GM12801 (cell line): ENCODE data around the gene ECE2.

ENCODE experiments used
- CTCF ChIP-seq: IDR thresholded peaks from one replicate; pipeline ENCODE4 v1.5.1; 2011; ENCODE audit warnings: control low read depth; ENCODE audit not compliant: insufficient read length; ENCODE audit errors: extremely low read depth

The ECE2 gene

GRCh38 chr3:184336547-184337398 is 61.0 kb downstream of the ECE2 start:
- no peak for TF ChIP-seq CTCF

GRCh38 chr3:184337399-184337714 is 61.5 kb downstream of the ECE2 start, which contains the start of gene FAM131A:
TSS of gene FAM131A (plus strand) at chr3:184337600. CDS start at chr3:184337631, 31 bp downstream.
- no peak for TF ChIP-seq CTCF

GRCh38 chr3:184337981-184338380 is 62.2 kb downstream of the ECE2 start:
- no peak for TF ChIP-seq CTCF

GRCh38 chr3:184338511-184338945 is 62.7 kb downstream of the ECE2 start:
- no peak for TF ChIP-seq CTCF

- no peak for TF ChIP-seq CTCF
Measured at GRCh38 chr3:184339001-184339400, 63.2 kb downstream of the ECE2 start.

GRCh38 chr3:184341925-184342324 is 66.1 kb downstream of the ECE2 start:
- TF ChIP-seq CTCF, result no peak
